ENCODE measurements around the gene NPDC1.

DNA sequence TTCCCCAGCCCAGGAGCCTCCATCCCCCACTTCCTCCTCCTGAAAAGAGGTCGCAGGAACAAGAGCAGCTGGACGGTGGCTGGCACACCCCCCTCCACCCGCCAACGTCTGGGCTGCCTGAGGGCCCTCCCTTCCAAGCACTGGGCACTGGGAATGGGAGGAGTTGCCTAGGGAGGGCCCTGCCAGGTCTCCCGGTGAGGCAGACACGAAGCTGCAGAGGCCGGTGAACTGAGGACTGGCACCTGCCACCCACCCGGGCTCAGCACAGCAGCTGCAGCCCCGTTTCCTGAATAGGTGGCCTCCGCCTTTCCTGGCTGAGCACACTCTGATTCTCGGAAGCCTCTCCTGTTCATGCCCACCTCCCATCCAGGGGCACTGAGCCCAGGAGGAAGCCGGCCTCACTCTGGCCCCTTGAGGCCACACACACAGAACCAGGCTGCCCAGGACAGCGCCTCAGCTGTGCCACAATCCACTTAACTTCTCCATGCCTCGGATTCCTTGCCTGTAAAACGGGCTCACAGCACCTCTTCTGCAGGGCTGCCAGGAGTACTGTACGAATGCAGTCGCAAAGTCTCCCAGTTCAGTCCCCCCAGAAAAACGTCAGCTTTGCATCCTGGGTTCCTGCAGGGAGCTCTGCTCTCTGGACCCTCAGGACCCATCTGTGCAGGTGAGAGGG lies 1.3 kb downstream of the NPDC1 start:
- TF ChIP-seq, protein P1, sequence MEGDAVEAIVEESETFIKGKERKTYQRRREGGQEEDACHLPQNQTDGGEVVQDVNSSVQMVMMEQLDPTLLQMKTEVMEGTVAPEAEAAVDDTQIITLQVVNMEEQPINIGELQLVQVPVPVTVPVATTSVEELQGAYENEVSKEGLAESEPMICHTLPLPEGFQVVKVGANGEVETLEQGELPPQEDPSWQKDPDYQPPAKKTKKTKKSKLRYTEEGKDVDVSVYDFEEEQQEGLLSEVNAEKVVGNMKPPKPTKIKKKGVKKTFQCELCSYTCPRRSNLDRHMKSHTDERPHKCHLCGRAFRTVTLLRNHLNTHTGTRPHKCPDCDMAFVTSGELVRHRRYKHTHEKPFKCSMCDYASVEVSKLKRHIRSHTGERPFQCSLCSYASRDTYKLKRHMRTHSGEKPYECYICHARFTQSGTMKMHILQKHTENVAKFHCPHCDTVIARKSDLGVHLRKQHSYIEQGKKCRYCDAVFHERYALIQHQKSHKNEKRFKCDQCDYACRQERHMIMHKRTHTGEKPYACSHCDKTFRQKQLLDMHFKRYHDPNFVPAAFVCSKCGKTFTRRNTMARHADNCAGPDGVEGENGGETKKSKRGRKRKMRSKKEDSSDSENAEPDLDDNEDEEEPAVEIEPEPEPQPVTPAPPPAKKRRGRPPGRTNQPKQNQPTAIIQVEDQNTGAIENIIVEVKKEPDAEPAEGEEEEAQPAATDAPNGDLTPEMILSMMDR (IDR thresholded peaks at IDR 0.05) = no peak
- TF ChIP-seq POLR2A (IDR thresholded peaks at IDR 0.05) = peak; percentile 18 to 44 (median 35)

Measured in body of pancreas (tissue), 4 donors.